NT2/D1 (cell line): ENCODE results near the gene PHLDB3.

Experiments used
- DNase-seq: peaks from one replicate; pipeline ENCODE4 v3.0.0-alpha.2; 2011; ENCODE audit warnings: low read depth, low spot score
- H3K27me3 ChIP-seq: 2 replicates; pipeline ENCODE4 v1.6.0; 2011; ENCODE audit warnings: mild to moderate bottlenecking; ENCODE audit not compliant: insufficient read length, insufficient read depth
- H3K36me3 ChIP-seq: 2 replicates; pipeline ENCODE4 v1.6.1; 2011; ENCODE audit warnings: mild to moderate bottlenecking, low read length, mixed read lengths; ENCODE audit not compliant: insufficient read depth, insufficient read length
- H3K4me1 ChIP-seq: 2 replicates; pipeline ENCODE4 v1.5.1; 2011; ENCODE audit not compliant: insufficient read depth, insufficient read length
- H3K4me3 ChIP-seq: 2 replicates; pipeline ENCODE4 v1.5.1; 2011; ENCODE audit warnings: low read depth; ENCODE audit not compliant: insufficient read length
- H3K9ac ChIP-seq: 2 replicates; pipeline ENCODE4 v1.6.0; 2011; ENCODE audit warnings: low read depth; ENCODE audit not compliant: insufficient read length
- H3K9me3 ChIP-seq: 2 replicates; pipeline ENCODE4 v1.5.1; 2011; ENCODE audit warnings: mild to moderate bottlenecking, low read length; ENCODE audit not compliant: insufficient read depth
- SUZ12 ChIP-seq: IDR thresholded peaks from 2 replicates; pipeline ENCODE4 v1.6.1; 2011; ENCODE audit not compliant: insufficient read length, insufficient read depth; ENCODE audit errors: extremely low read depth
- YY1 ChIP-seq: IDR thresholded peaks from 2 replicates; pipeline ENCODE4 v1.6.1; 2011; ENCODE audit not compliant: insufficient read length, insufficient read depth
- ZNF274 ChIP-seq: IDR thresholded peaks from 2 replicates; pipeline ENCODE4 v1.6.1; 2011; ENCODE audit warnings: mild to moderate bottlenecking, low read depth, low read length

PHLDB3 gene

GRCh38 chr19:43546581-43546980 is 42.0 kb upstream of the PHLDB3 start:
- Histone ChIP-seq H3K36me3 (peaks cover 54% of the 10 kb centered on the region), H3K4me1 (no peaks in the 10 kb centered on the region), H3K9me3 (no peaks in the 10 kb centered on the region), H3K4me3 (no peak overlapping the region), H3K27me3 (no peaks in the 10 kb centered on the region), H3K9ac (no peak overlapping the region)
- DNase-seq: no peak
- TF ChIP-seq SUZ12 (no peak), YY1 (no peak), ZNF274 (no peak)

- H3K36me3 ChIP-seq: peaks cover 49% of the 10 kb centered on the region
- H3K4me3 ChIP-seq: no peak overlapping the region
- H3K9ac ChIP-seq: no peak overlapping the region
- no peaks in the 10 kb centered on the region for H3K9me3 ChIP-seq
- H3K4me1 ChIP-seq: no peaks in the 10 kb centered on the region
- TF ChIP-seq YY1: no peak
- TF ChIP-seq SUZ12: no peak
- H3K27me3 ChIP-seq: no peaks in the 10 kb centered on the region
- no peak for DNase-seq
These were observed 41.4 kb upstream of the PHLDB3 start for GRCh38 chr19:43545981-43546380.

- H3K36me3 ChIP-seq: peaks cover 45% of the 10 kb centered on the region
- no peak overlapping the region for H3K9ac ChIP-seq
These were observed 40.7 kb upstream of the PHLDB3 start for GRCh38 chr19:43545276-43545675.

GRCh38 chr19:43544077-43544476 is 39.5 kb upstream of the PHLDB3 start:
- peaks cover 46% of the 10 kb centered on the region for H3K36me3 ChIP-seq
- no peaks in the 10 kb centered on the region for H3K4me1 ChIP-seq
- no peak overlapping the region for H3K9ac ChIP-seq
- no peak overlapping the region for H3K4me3 ChIP-seq
- peaks cover 3% of the 10 kb centered on the region; the same call in 1 of the 2 replicates for H3K9me3 ChIP-seq
- H3K27me3 ChIP-seq: no peaks in the 10 kb centered on the region
- DNase-seq: no peak
- no peak for TF ChIP-seq SUZ12
- TF ChIP-seq ZNF274: no peak
- TF ChIP-seq YY1: no peak

More at GRCh38 chr19:43545276-43545675, 40.7 kb upstream of the PHLDB3 start:
- Histone ChIP-seq H3K4me3 (no peak overlapping the region), H3K4me1 (no peaks in the 10 kb centered on the region), H3K27me3 (no peaks in the 10 kb centered on the region), H3K9me3 (no peaks in the 10 kb centered on the region)
- no peak for DNase-seq
- TF ChIP-seq YY1 (no peak), SUZ12 (no peak), ZNF274 (no peak)

- no peak overlapping the region for H3K9ac ChIP-seq
- no peak overlapping the region for H3K4me3 ChIP-seq
- no peak for DNase-seq
- no peaks in the 10 kb centered on the region for H3K4me1 ChIP-seq
- peaks cover 13% of the 10 kb centered on the region; the same call in 1 of the 2 replicates for H3K9me3 ChIP-seq
- TF ChIP-seq ZNF274 (no peak), YY1 (no peak), SUZ12 (no peak)
- no peaks in the 10 kb centered on the region for H3K27me3 ChIP-seq
- peaks cover 65% of the 10 kb centered on the region for H3K36me3 ChIP-seq
These were observed 37.5 kb upstream of the PHLDB3 start for GRCh38 chr19:43541920-43542650.

GRCh38 chr19:43540381-43540780 is 35.8 kb upstream of the PHLDB3 start:
- H3K9ac ChIP-seq: no peak overlapping the region

GRCh38 chr19:43538922-43539321 is 34.4 kb upstream of the PHLDB3 start:
- DNase-seq: no peak
- Histone ChIP-seq H3K4me3 (no peak overlapping the region), H3K9ac (no peak overlapping the region), H3K36me3 (peaks cover 47% of the 10 kb centered on the region), H3K27me3 (no peaks in the 10 kb centered on the region), H3K4me1 (peaks cover 10% of the 10 kb centered on the region), H3K9me3 (peaks cover 13% of the 10 kb centered on the region; the same call in 1 of the 2 replicates)
- TF ChIP-seq YY1 (no peak), ZNF274 (no peak), SUZ12 (no peak)

More at GRCh38 chr19:43540381-43540780, 35.8 kb upstream of the PHLDB3 start:
- no peak for DNase-seq
- peaks cover 13% of the 10 kb centered on the region; the same call in 1 of the 2 replicates for H3K9me3 ChIP-seq
- peaks cover 56% of the 10 kb centered on the region for H3K36me3 ChIP-seq
- no peak overlapping the region for H3K4me3 ChIP-seq
- peaks cover 3% of the 10 kb centered on the region for H3K4me1 ChIP-seq
- no peaks in the 10 kb centered on the region for H3K27me3 ChIP-seq
- TF ChIP-seq SUZ12 (no peak), ZNF274 (no peak), YY1 (no peak)
